Stimulated activated naive CD8-positive, alpha-beta T cell treated with anti-CD3 and anti-CD28 coated beads, Interleukin-15, amount 100 ng/mL, for 72 hours (primary cell): Measurements from ENCODE around the gene CLRN1.

Source experiments
- ATAC-seq: fragments of 150-1000 bp; cut with Tn5 transposase; 2 replicates; pipeline ENCODE4 v1.10.0; 2021; ENCODE audit warnings: mild to moderate bottlenecking, moderate library complexity
- DNase-seq, 2 donors: peaks; one replicate each; pipeline ENCODE4 v3.0.0; 2021 to 2022
- H3K27ac Mint-ChIP-seq, 2 donors: one replicate each; pipeline ENCODE4 v1.8.0; 2022; ENCODE audit warnings: mild to moderate bottlenecking in 2 of 2, mixed read lengths in 2 of 2, moderate library complexity in 2 of 2
- H3K27me3 Mint-ChIP-seq: one replicate; pipeline ENCODE4 v1.8.0; 2022; ENCODE audit warnings: mixed read lengths
- H3K4me1 Mint-ChIP-seq: one replicate; pipeline ENCODE4 v1.8.0; 2022; ENCODE audit warnings: mild to moderate bottlenecking, mixed read lengths
- H3K4me3 Mint-ChIP-seq, 2 donors: one replicate each; pipeline ENCODE4 v1.8.0; 2022; ENCODE audit warnings: mild to moderate bottlenecking in 2 of 2, mixed read lengths in 2 of 2, moderate library complexity in 1 of 2
- H3K9me3 Mint-ChIP-seq, 2 donors: one replicate each; pipeline ENCODE4 v1.8.0; 2022; ENCODE audit warnings: mixed read lengths in 2 of 2

Gene CLRN1

DNA sequence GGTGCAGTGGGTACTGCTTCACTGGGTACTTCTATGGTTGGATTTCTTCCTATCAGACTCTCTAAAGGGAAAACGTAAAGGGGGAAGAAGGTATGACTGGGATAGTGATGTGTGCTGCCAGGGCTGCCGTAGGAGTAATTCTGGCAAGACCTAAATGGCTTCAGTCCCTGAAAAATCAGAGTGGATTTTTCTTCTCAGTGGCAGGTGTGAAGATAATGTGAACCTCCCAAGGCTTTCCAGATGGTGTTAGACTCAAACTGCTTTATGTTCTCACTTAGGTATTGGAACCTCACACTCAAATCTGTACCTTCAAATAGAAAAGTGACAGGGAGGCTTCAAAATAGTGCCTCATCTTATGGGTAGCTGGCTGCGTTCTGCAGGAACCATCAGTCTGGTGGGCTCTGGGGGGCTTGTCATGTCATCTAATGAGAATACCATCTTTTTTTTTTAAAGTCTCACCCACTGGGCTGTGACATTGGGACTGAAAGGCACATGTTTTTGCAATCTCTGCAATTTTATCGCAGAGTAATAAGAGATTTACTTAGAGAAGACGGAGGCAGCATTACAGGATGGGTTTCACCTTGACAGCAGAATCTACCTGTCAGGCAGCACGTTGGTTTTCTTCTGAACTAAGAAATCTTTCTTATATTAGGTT lies 95.8 kb downstream of the CLRN1 start:
- Mint-ChIP-seq H3K27me3 (no peaks in the 10 kb centered on the region), H3K9me3 (no peaks in the 10 kb centered on the region), H3K4me3 (no peak overlapping the region), H3K27ac (no peak overlapping the region), H3K4me1 (no peaks in the 10 kb centered on the region)
- no peak for ATAC-seq
- DNase-seq: no peak
